ENCODE results near the gene USP21.
A peak's percentile ranks its signal among the peaks of the same experiment; 100 is the strongest.
"Not testable (repeated sequence)": the region's sequence is repeated elsewhere in the genome, so short reads cannot be mapped to it uniquely, and the experiment has no call there.

Gene USP21, protein sequence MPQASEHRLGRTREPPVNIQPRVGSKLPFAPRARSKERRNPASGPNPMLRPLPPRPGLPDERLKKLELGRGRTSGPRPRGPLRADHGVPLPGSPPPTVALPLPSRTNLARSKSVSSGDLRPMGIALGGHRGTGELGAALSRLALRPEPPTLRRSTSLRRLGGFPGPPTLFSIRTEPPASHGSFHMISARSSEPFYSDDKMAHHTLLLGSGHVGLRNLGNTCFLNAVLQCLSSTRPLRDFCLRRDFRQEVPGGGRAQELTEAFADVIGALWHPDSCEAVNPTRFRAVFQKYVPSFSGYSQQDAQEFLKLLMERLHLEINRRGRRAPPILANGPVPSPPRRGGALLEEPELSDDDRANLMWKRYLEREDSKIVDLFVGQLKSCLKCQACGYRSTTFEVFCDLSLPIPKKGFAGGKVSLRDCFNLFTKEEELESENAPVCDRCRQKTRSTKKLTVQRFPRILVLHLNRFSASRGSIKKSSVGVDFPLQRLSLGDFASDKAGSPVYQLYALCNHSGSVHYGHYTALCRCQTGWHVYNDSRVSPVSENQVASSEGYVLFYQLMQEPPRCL

DNA sequence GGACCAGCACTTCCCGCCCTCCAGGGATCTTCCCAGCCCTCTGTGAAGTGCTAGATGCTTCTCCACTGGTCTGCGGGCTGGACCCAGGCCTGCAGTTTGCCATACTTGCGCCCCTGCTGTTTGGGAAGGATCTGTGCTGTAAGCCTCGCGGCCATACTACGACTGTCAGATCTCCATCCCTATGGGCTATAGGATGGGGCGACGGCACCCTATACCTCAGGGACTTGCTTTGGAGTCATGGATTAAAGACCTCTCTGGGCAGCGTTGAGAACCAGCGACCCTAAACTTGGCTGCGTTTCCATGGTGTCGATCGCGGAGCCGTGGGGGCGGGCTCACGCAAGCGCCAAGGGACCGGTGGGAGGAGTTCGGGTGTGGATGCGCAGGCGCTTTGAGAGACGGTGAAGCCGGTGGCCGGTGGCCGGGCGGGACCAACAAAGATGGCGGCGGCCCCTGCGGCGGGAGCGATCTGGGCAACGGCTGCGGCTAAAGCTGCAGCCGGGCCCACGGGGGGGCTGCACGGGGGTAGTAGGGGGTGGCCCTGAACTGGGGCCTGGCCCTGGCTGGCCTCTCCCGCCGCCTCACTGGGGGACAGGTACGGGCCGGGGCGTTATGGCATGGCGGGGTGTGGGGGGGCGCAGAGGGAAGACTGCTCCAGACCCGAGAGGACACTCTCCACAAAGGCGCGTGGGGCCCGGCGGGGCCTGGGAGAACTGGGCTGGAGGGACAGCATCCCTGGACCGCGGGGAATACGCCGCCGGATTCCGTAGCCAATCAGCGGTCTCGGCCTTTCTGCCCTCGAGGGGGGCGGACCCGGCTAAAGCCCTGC lies at the start of gene USP21:
USP21 (plus strand) TSS at position 414 of the 826 bp plus-strand sequence. CDS start 1,141 bp downstream, outside the sequence.
- peak; percentile 98 for DNase-seq (ENCODE audit: low spot score)

DNA sequence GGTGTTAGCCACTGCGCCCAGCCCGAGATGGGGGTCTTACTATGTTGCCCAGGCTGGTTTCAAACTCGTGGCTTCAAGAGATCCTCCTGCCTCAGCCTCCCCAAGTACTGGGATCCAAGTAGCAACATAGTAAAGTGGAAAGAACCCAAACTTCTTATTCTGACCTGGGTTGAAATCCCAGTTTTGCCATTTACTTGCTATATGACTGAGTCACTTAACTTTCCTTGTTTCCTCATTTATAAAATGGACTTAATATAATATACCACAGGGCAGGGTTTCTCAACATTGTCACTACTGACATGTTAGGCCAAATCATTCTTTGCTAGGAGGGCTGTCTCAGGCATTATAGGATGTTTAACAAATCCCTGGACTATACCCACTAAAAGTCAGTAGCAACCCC lies 48.2 kb upstream of the USP21 start:
- no peak for DNase-seq (ENCODE audit: low spot score)

DNA sequence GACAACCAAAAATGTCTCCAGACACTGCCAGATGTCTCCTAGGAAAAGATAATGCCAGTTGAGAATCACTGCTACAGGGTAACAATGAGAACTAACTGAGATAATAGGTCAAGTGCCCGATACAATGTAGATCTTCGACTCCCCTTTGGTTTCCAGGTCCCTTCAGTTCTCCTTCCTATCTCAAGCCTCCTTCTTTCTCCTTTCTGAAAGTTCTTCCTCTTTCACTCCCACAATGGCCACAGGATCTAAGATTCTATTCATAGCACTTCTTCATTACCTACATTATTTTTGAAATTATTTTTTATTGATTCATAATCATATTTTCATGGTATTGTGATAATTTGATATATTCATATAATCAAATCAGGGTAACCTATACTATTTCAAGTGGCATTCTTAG lies 47.8 kb upstream of the USP21 start:
- DNase-seq (ENCODE audit: low spot score): no peak

DNA sequence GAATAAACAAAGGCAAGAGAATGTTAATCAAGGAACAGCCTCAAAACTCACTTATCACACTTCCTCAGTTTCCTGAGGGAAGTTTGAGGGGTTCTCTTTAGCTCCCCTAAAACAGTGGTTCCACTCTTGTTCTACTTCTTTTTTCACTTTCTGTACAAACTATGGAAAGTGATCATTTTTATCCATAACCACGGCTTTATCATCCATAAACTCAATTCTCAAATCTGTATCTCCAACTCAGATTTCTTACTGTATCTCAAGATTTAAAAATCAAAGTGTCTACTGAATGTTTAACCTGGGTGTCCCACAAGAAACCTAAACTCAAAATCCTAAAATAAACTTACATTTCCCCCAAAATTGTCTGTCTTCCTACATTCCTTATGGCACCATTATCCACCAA lies 45.4 kb upstream of the USP21 start:
- DNase-seq (ENCODE audit: low spot score): no peak

DNA sequence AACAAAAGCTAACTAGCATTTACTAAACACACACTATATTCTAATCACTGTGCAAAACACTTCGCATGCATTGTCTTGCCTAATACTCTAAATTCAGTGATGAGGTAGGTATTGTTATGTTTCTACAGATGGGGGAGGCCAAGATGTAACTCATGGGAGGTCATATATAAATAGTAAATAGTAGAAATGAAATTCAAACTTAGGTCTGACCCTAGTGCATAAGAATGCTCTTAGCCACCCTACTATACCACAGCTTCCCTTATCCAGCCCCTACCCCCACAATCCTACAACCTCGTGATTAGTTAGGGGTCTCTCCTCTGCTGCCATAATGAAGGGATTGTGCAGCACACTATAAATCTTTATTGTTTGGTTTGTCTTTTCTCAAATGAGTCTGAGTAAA lies 44.7 kb upstream of the USP21 start:
- DNase-seq (ENCODE audit: low spot score): no peak

DNA sequence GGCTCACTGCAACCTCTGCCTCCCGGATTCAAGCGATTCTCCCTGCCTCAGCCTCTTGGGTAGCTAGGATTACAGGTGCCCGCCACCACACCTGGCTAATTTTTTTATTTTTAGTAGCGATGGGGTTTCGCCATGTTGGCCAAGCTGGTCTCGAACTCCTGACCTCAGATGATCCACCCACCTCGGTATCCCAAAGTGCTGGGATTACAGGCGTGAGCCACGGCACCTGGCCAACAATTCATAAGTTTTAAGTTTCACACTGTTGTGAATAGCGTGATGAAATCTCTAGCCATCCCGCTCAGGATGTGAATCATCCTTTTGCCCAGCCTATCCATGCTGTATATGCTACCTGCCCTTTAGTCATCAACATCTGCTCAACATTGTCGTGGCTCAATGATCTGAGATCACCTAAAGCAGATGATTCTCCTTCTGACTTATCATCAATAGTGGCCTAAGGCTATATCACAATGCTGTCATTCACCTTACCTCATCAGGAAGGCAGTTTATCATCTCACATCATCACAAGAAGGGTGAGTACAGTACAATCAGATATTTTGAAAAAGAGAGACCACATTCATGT lies 44.1 kb upstream of the USP21 start:
- DNase-seq (ENCODE audit: low spot score): no peak

DNA sequence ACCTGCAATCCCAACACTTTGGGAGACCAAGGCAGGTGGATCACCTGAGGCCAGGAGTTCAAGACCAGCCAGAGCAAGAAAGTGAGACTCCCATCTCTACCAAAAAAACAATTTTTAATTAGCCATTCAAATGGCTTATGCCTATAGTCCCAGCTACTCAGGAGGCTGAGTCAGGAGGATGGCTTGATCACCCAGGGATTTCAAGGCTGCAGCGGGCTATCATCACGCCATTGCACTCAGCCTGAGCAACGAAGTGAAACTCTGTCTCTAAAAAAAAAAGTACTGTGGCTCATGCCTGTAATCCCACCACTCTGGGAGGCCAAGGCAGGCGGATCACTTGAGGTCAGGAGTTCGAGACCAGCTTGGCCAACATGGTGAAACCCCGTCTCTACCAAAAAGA lies 43.3 kb upstream of the USP21 start:
- not testable (repeated sequence) for DNase-seq (ENCODE audit: low spot score)

DNA sequence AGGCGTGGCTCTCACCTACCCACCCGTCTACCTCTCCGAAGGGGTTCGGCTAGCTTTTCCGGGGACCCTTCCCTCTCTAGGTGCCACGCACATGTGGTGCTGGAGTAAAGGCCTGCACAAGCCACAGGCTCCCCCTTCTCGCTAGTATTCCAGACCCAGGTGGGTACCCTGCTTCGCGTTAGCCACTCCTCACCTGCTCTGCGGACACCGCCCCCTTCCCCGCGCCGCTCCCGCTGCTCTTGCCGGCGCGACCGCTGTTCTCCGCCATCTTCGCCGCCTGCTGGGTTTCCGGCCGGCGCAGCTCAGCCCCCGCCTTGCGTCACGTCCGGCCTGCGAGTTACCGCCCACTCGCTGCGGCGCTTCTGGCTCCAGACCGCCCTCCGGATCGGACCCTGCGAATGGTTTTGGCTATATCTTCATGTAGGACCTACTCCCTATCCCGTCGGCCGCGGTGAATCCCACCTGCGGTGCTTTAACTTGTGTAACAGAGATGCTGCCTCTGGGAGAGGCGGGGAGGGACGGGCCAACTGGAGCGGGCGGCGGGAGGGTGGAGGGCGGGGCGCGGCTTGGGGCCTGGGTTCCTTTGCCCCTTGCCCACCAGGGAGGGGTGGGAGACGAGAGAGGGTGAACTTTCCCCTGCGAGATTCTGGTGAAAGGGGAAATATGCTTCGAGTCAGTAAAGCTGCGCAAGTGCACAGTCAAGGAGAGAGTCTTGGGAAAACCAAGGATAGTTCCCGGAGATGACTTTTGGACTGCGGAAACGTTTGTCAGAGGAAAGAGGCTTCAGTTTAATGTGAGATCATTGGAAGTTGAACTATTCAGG lies 41.3 kb upstream of the USP21 start, which contains the start of the genes NIT1 and PFDN2:
NIT1 (plus strand) TSS at position 347 of the 823 bp plus-strand sequence; CDS start at position 419, 72 bp downstream.
PFDN2 (minus strand) TSS at position 279 of the 823 bp plus-strand sequence; CDS start at position 268, 11 bp downstream.
- DNase-seq (ENCODE audit: low spot score): peak; percentile 95

DNA sequence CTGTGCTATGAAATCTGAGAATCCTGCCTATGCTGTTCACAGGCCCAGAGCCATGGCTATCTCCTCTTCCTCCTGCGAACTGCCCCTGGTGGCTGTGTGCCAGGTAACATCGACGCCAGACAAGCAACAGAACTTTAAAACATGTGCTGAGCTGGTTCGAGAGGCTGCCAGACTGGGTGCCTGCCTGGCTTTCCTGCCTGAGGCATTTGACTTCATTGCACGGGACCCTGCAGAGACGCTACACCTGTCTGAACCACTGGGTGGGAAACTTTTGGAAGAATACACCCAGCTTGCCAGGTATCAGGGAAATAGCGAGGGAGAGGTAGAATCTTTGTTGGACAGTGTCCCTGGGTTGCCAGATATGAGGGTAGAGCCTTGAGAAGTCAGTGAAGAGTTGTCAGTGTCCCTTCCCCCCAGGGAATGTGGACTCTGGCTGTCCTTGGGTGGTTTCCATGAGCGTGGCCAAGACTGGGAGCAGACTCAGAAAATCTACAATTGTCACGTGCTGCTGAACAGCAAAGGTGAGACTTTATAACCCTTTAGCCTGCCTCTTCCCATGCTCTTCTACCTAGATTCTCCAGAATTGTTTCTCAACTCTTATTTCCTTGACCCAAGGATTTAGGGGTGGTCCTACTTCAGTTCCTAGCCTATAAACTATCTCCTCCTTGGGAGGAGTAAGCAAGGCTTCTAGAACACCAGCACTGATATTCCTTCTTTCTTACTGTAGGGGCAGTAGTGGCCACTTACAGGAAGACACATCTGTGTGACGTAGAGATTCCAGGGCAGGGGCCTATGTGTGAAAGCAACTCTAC lies 40.0 kb upstream of the USP21 start:
- DNase-seq (ENCODE audit: low spot score): peak; percentile 79

DNA sequence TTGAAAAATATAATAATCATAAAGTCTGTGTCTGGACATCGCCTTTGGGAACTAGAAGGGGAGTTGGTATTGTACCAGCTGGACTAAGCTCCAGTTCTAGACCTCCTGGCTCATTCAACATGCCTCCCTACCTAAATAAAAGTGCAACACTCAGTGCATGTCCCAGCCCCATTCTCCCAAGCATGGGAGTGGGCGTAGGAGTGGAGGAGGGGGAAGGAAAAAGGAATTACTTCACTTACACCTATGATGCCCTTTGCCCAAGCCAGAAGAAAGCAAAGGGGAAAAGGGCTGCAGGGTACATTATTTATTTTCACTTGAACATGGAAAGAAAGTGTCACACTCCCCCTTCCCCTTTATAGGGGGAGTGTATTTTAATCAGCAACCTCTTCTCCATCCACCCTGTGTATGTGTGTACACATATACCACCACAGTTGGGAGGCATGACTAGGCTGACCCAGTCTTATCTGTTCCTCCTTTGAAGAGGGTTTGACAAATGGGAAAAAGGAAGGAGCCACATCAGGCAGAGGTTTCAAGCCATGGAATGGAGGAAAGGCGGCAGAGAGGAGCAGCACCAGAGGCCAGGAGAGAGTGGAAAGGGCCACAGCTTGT lies 38.2 kb upstream of the USP21 start:
- no peak for DNase-seq (ENCODE audit: low spot score)

DNA sequence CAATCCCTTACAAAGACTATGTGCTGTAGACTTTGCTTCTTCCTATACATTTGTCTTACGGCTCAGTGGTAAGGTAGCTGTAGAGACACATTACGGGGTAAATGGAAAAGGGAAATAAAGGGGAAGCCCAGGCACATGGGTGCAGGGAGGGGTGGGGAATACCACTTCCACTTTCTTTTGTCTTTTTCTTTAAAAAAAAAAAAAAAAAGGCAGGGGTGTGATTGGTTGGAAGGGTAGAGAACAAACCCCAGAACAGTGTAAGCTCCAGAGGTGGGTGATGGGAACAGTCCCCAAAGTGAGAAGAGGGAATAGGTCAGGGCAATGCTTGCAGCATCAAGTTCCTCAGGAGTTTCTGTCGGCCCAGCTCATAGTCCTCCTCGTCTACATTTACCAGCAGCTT lies 37.5 kb upstream of the USP21 start:
- no peak for DNase-seq (ENCODE audit: low spot score)

DNA sequence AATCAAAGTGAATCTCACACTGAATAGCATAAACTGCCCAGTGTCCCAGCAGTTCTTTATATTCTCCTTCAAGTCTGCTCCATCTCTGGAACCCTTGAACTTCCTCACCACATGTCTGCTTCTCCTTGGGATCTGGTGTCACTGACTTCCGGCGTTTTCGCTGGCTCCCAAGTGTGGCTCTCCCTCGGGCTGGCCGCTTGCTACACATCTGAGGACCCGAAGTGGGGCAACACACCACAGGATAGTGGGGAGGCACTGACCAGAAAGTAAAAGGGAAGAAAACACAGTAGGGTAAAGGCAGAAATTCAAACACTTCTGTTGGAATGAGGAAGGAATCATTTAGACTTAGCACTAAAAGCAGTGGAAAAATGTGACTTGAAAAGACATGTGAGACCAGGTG lies 36.3 kb upstream of the USP21 start:
- DNase-seq (ENCODE audit: low spot score): no peak

DNA sequence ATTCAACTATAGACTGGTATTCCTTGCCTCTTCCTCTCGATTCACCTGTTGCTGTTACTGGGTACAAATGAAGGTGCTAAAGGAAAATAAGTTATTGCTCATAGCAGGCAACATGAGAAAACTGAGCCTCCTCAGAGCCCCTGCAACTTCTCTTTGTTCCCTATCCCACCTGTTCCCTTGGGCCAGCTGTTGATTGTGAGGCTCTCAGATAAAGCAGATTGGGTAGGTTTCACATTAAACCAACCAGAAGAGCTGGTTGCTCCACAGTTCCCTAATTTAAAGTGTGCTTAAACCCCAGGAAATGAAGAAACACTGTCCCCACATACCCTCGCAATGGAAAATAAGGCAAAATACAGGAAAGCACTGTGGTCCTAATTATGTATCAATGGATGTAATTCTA lies 31.7 kb upstream of the USP21 start:
- DNase-seq (ENCODE audit: low spot score): no peak

DNA sequence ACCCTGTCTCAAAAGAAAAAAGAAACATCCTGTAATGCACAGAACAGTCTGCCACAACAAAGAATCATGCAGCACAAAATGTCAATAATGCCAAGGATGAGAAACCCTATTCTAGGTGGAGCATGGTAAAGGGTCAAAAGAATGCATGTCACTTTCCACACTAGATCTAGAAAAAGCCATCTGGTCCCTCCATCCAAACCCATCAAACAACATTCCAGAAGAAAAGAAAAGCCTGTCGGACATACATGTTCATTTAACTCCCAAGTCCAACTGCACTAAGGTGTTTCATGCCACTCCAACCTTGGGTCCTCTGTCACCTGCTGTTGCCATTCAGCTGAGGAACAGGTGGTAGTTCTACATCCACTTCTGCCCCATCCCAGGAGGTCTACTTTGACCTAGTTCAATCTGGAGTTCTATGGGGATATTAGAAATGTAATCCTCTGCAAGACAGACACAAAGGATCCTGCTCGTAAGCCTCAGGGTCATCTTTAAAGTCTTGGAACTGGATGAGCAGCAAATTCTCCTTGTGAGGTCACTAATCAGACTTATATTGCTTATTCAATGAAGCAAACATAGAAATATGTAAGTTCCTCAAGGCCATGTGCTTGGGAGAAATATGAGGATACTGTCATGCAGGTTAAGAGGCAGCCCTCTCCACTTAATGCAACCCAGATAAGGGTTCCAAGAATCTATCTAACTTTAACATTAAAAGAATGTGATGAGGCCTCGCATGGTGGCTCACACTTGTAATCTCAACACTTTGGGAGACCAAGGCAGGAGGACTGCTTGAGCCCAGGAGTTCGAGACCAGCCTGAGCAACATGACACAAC lies 30.5 kb upstream of the USP21 start:
- DNase-seq (ENCODE audit: low spot score): no peak

DNA sequence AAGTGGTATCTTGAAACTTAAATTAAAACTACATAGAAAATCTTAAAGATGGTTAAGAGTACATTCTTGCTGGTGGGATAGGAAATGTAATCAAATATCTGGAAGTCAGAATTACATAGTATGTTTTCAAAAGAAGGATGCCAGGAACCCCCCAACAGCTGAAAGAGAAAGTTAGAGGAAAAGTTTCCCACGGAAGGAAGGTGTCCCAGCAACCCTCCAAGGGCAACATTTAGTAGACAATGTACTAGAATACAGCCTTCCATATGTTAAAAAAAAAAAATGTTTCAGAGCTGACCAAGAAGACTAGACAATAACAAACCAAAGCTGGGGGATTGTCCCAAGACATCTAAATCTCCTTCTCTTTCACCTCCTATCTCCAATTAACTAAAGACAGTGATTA lies 29.0 kb upstream of the USP21 start:
- DNase-seq (ENCODE audit: low spot score): no peak

DNA sequence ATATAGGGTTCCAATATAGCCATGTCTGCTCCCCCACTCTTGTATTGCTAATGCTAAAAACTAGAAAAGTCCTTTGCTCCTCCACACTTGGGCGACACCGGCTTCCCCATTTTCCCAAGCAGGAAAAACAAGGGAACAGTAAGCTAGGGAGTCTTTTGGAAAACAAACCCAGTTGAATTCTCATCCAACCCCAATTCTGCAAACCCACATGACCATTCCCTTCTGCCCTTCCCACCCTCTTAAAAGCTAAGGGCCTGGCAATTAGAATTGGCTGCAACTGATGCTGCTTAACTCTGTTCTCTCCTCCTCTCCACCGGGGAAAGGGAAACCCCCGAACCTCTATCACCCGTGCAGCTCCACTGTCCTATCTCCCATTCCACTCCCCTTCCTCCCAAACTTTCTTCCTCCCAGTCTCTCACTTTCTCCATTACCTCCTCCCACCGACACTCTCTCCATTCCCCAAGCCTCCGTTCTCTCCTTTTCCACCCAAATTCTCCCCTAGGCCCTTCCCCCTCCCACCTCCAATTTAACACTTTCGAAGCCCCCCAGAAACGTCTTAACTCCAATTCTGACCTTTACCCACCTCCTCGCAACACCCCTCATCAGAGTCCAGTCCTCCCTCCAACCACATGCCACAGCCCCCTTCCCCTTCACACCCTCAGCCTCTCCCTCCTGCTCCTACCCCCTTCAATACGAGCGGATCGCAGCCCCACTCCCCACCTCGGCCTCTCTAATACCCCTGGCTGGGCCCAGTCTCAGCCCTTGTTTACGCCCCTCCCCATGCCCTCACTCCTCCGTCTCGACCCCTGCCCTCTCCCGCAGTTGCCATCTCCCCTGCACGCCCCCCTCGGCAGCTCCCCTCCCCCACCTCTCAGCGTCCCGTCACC lies 27.5 kb upstream of the USP21 start:
- DNase-seq (ENCODE audit: low spot score): peak; percentile 45

DNA sequence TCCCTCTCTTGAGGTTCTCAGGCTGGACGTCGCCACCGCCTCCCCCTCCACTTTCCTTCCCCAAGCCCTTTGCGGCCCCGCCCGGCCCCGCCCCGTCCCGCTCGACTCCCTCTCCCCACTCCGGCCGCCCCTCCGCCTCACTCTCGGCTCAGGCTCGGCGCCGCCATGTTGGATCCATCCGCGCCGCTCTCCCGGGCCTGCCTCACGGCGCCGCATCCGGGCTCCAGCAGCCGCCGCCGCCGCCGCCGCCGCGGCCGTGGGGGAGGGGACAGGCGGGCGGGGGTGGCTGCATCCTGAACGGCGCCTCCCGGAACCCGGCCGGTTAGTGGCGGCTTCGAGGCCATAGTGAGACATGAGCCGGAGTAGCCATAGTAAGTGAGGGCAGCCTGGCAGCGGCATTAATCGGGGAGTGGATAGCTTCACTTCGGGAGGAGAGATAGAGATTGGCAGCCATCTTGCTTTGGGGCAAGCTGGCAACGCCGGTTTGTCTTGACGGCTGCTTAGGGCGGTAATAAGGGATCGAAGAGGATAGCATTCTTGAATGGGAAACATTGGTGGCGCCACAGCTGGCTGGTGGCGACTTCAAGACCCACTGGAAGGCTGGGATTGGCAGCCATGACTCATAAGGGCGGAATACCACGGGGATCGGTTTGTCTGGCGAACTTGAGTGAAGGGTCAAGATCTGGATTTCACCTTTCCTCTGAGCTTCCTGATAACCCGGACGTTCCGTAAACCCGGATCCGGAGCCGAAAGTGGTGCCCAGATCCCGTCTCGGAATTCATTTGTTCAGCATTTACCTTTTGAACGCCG lies 26.7 kb upstream of the USP21 start, which contains the start of gene DEDD:
DEDD (minus strand) TSS at position 258 of the 810 bp plus-strand sequence. CDS start 8,205 bp downstream, outside the sequence.
- DNase-seq (ENCODE audit: low spot score): peak; percentile 93
